Small intestine (tissue), 7 donors: ENCODE results near the gene ASIC2. TPM values are rescaled to one million over a fixed set of nuclear protein-coding genes. Genes with fewer than 3 reads are reported as not detected.

Experiments used
- DNase-seq, 2 donors: peaks; one replicate each; pipeline versions ENCODE4 v3.0.0 to v3.0.0-alpha.2; 2013
- FAIRE-seq: peaks from 2 replicates; lab custom pipeline; 2012; peaks lifted over from hg19 to GRCh38; lab: Jason Lieb, UNC
- H3K27ac ChIP-seq, 3 donors: one replicate each; pipeline ENCODE4 v1.5.1; 2013; ENCODE audit warnings: low read length in 2 of 3, mild to moderate bottlenecking in 2 of 3, control low read depth in 1 of 3, inconsistent platforms in 1 of 3, low read depth in 1 of 3, moderate library complexity in 1 of 3
- H3K27me3 ChIP-seq, 3 donors: one replicate each; pipeline ENCODE4 v1.6.1; 2013; ENCODE audit warnings: low read length in 3 of 3, inconsistent platforms in 1 of 3; ENCODE audit not compliant: control insufficient read depth in 3 of 3, insufficient read depth in 3 of 3
- H3K36me3 ChIP-seq, 3 donors: one replicate each; pipeline ENCODE4 v1.6.1; 2013; ENCODE audit warnings: low read length in 3 of 3, inconsistent platforms in 1 of 3, low read depth in 1 of 3, mild to moderate bottlenecking in 1 of 3, moderate library complexity in 1 of 3; ENCODE audit not compliant: control insufficient read depth in 3 of 3, insufficient read depth in 2 of 3
- H3K4me1 ChIP-seq, 3 donors: one replicate each; pipeline ENCODE4 v1.6.1; 2013; ENCODE audit warnings: low read length in 2 of 3, inconsistent platforms in 1 of 3, low read depth in 1 of 3, mild to moderate bottlenecking in 1 of 3, moderate library complexity in 1 of 3; ENCODE audit not compliant: control insufficient read depth in 3 of 3, insufficient read depth in 2 of 3
- H3K4me3 ChIP-seq, 3 donors: one replicate each; pipeline ENCODE4 v1.5.1; 2013; ENCODE audit warnings: low read length in 3 of 3, control low read depth in 1 of 3, inconsistent platforms in 1 of 3, low read depth in 1 of 3, mild to moderate bottlenecking in 1 of 3, moderate library complexity in 1 of 3
- H3K9me3 ChIP-seq, 2 donors: one replicate each; pipeline ENCODE4 v1.6.1; 2013; ENCODE audit warnings: low read depth in 1 of 2, low read length in 1 of 2; ENCODE audit not compliant: control insufficient read depth in 2 of 2, insufficient read depth in 1 of 2
- WGBS, 3 donors: extraction: QIAGEN DNeasy Blood & Tissue Kit; methylation state at CpG; one replicate each; pipeline ENCODE4 v1.1.7; 2013; 5-methylcytosine and 5-hydroxymethylcytosine counted together
- polyA plus RNA-seq, 4 donors: library from polyadenylated mRNA; stranded (reverse) in 3 of 4; unstranded in 1 of 4; fragments of 200-250 nt in 3 of 4; fragments of 120-200 nt in 1 of 4; gene quantifications; one replicate each; pipeline versions ENCODE4 v1.2.1 to v1.2.3, GENCODE V29; 2013
- donor health status: healthy with polysubstance abuse.
- donor health status: control.
- donor health status: control.
- donor health status: Bipolar disorder and iron deficiency.
- donor health status: healthy.

The ASIC2 gene
- polyA plus RNA-seq, 4 donors = 1.5 to 14.4 TPM; not detected in 2

- Histone ChIP-seq H3K4me3 (no peak overlapping the region), H3K9me3 (no peaks in the 10 kb centered on the region), H3K27me3 (peaks cover 0 to 1% (median 0%) of the 10 kb centered on the region in 3 donors), H3K4me1 (no peaks in the 10 kb centered on the region), H3K27ac (no peak overlapping the region), H3K36me3 (peaks cover 0 to 26% (median 0%) of the 10 kb centered on the region in 3 donors)
- DNase-seq (no peak), FAIRE-seq (no peak)
- 76 to 83% (median 76%) methylated on average over 9 of the region's 9 CpGs for whole genome bisulfite sequencing, 3 donors
These were observed 277.3 kb downstream of the ASIC2 start for GRCh38 chr17:33015716-33016346.

GRCh38 chr17:33014751-33015150 is 278.3 kb downstream of the ASIC2 start:
- Histone ChIP-seq H3K27ac (no peak overlapping the region), H3K36me3 (peaks cover 0 to 26% (median 0%) of the 10 kb centered on the region in 3 donors), H3K4me3 (no peak overlapping the region), H3K4me1 (no peaks in the 10 kb centered on the region), H3K27me3 (peaks cover 0 to 1% (median 0%) of the 10 kb centered on the region in 3 donors), H3K9me3 (no peaks in the 10 kb centered on the region)
- DNase-seq = no peak
- no peak for FAIRE-seq
- 26 to 42% (median 41%) methylated on average over 7 of the region's 7 CpGs for WGBS, 3 donors

- Histone ChIP-seq H3K4me3 (no peak overlapping the region), H3K27me3 (peaks cover 0 to 1% (median 0%) of the 10 kb centered on the region in 3 donors), H3K4me1 (no peaks in the 10 kb centered on the region), H3K36me3 (peaks cover 0 to 19% (median 0%) of the 10 kb centered on the region in 3 donors), H3K9me3 (no peaks in the 10 kb centered on the region), H3K27ac (no peak overlapping the region)
- WGBS, 3 donors = 84 to 90% (median 89%) methylated on average over 18 of the region's 18 CpGs
- DNase-seq = no peak
- no peak for FAIRE-seq
These were observed 279.3 kb downstream of the ASIC2 start for GRCh38 chr17:33013596-33014375.

GRCh38 chr17:33012522-33013033 is 280.5 kb downstream of the ASIC2 start:
- no peak overlapping the region for H3K27ac ChIP-seq
- DNase-seq = no peak
- FAIRE-seq = no peak
- H3K4me3 ChIP-seq = no peak overlapping the region
- H3K4me1 ChIP-seq = no peaks in the 10 kb centered on the region
- WGBS, 3 donors = 68 to 84% (median 84%) methylated on average over 8 of the region's 8 CpGs
- H3K9me3 ChIP-seq = no peaks in the 10 kb centered on the region
- peaks cover 0 to 1% (median 0%) of the 10 kb centered on the region in 3 donors for H3K27me3 ChIP-seq
- H3K36me3 ChIP-seq = peaks cover 0 to 17% (median 0%) of the 10 kb centered on the region in 3 donors

- H3K4me1 ChIP-seq = no peaks in the 10 kb centered on the region
- FAIRE-seq = no peak
- H3K27ac ChIP-seq = no peak overlapping the region
- WGBS, 3 donors = 81 to 84% (median 84%) methylated on average over 9 of the region's 9 CpGs
- DNase-seq = no peak
- no peak overlapping the region for H3K4me3 ChIP-seq
- H3K27me3 ChIP-seq = no peaks in the 10 kb centered on the region
- peaks cover 0 to 14% (median 0%) of the 10 kb centered on the region in 3 donors for H3K36me3 ChIP-seq
- H3K9me3 ChIP-seq = no peaks in the 10 kb centered on the region
These were observed 283.5 kb downstream of the ASIC2 start for GRCh38 chr17:33009636-33010035.

GRCh38 chr17:33007186-33007585 is 285.9 kb downstream of the ASIC2 start:
- H3K27me3 ChIP-seq = no peaks in the 10 kb centered on the region
- no peaks in the 10 kb centered on the region for H3K9me3 ChIP-seq
- DNase-seq (no peak), FAIRE-seq (no peak)
- H3K4me3 ChIP-seq = no peak overlapping the region
- H3K36me3 ChIP-seq = no peaks in the 10 kb centered on the region
- no peak overlapping the region for H3K27ac ChIP-seq
- 82 to 88% (median 85%) methylated on average over 7 of the region's 7 CpGs for WGBS, 3 donors
- H3K4me1 ChIP-seq = no peaks in the 10 kb centered on the region

- Histone ChIP-seq H3K4me1 (peaks cover 0 to 7% (median 3%) of the 10 kb centered on the region in 3 donors), H3K27ac (peak overlapping the region in 1 of 3 donors; percentile 59), H3K27me3 (no peaks in the 10 kb centered on the region), H3K9me3 (no peaks in the 10 kb centered on the region), H3K4me3 (no peak overlapping the region), H3K36me3 (no peaks in the 10 kb centered on the region)
- 20 to 66% (median 48%) methylated on average over 6 of the region's 6 CpGs for WGBS, 3 donors
- DNase-seq = peak; percentile 74 to 81
- no peak for FAIRE-seq
These were observed 290.8 kb downstream of the ASIC2 start for GRCh38 chr17:33002246-33002645.

GRCh38 chr17:32998887-32999228 is 294.2 kb downstream of the ASIC2 start:
- Histone ChIP-seq H3K4me3 (no peak overlapping the region), H3K27me3 (no peaks in the 10 kb centered on the region), H3K4me1 (peaks cover 0 to 7% (median 3%) of the 10 kb centered on the region in 3 donors), H3K9me3 (no peaks in the 10 kb centered on the region), H3K27ac (peak overlapping the region in 1 of 3 donors; percentile 12), H3K36me3 (no peaks in the 10 kb centered on the region)
- DNase-seq (no peak), FAIRE-seq (no peak)
- 39 to 50% (median 43%) methylated on average over 7 of the region's 7 CpGs for WGBS, 3 donors
